Activated CD8-positive, alpha-beta memory T cell treated with anti-CD3 and anti-CD28 coated beads for 4 hours (primary cell): ENCODE results near the gene NCOA1.
"Not testable (repeated sequence)": the region's sequence is repeated elsewhere in the genome, so short reads cannot be mapped to it uniquely, and the experiment has no call there.

Source experiments
- DNase-seq, 2 donors: peaks; one replicate each; pipeline ENCODE4 v3.0.0-alpha.2; 2020; ENCODE audit warnings: low read depth in 2 of 2

Gene NCOA1

GRCh38 chr2:24626131-24626530, 135.1 kb downstream of the NCOA1 start:
- DNase-seq, result no peak

GRCh38 chr2:24628746-24629145, 137.7 kb downstream of the NCOA1 start:
- DNase-seq, result no peak

- DNase-seq, result no peak
Measured at GRCh38 chr2:24632172-24632571, 141.1 kb downstream of the NCOA1 start.

GRCh38 chr2:24635181-24635580, 144.1 kb downstream of the NCOA1 start:
- DNase-seq, result no peak

GRCh38 chr2:24638568-24638967, 147.5 kb downstream of the NCOA1 start:
- DNase-seq, result no peak

- DNase-seq, result no peak
Measured at GRCh38 chr2:24642351-24642750, 151.3 kb downstream of the NCOA1 start.

- no peak for DNase-seq
Measured at GRCh38 chr2:24643051-24643450, 152.0 kb downstream of the NCOA1 start.

GRCh38 chr2:24644032-24644431, 153.0 kb downstream of the NCOA1 start:
- DNase-seq, result no peak

- DNase-seq, result no peak
Measured at GRCh38 chr2:24650997-24651642, 160.1 kb downstream of the NCOA1 start.

GRCh38 chr2:24651643-24652003, 160.6 kb downstream of the NCOA1 start:
- no peak for DNase-seq

GRCh38 chr2:24652265-24653182, 161.5 kb downstream of the NCOA1 start:
- DNase-seq, result no peak

GRCh38 chr2:24657818-24658217, 166.8 kb downstream of the NCOA1 start:
- DNase-seq, result no peak

GRCh38 chr2:24658531-24659202, 167.6 kb downstream of the NCOA1 start:
- DNase-seq, result no peak

GRCh38 chr2:24659862-24660261, 168.8 kb downstream of the NCOA1 start:
- no peak for DNase-seq

- no peak for DNase-seq
Measured at GRCh38 chr2:24667542-24667941, 176.5 kb downstream of the NCOA1 start.

- no peak for DNase-seq
Measured at GRCh38 chr2:24671230-24671629, 180.2 kb downstream of the NCOA1 start.

GRCh38 chr2:24672589-24672988, 181.5 kb downstream of the NCOA1 start:
- DNase-seq, result no peak

GRCh38 chr2:24675338-24675737, 184.3 kb downstream of the NCOA1 start:
- no peak for DNase-seq

GRCh38 chr2:24676493-24676892, 185.4 kb downstream of the NCOA1 start:
- no peak for DNase-seq

GRCh38 chr2:24678066-24678465, 187.0 kb downstream of the NCOA1 start:
- DNase-seq, result not testable (repeated sequence)

- no peak for DNase-seq
Measured at GRCh38 chr2:24680196-24680595, 189.1 kb downstream of the NCOA1 start.

- no peak for DNase-seq
Measured at GRCh38 chr2:24682304-24682703, 191.2 kb downstream of the NCOA1 start.

- DNase-seq, result no peak
Measured at GRCh38 chr2:24683408-24683807, 192.4 kb downstream of the NCOA1 start.
